Endodermal cell (in vitro differentiated cells): ENCODE data around the gene AUTS2. TPM values are rescaled to one million over a fixed set of nuclear protein-coding genes. Genes with fewer than 3 reads are reported as not detected.
"Not testable (repeated sequence)": the region's sequence is repeated elsewhere in the genome, so short reads cannot be mapped to it uniquely, and the experiment has no call there.

Experiments
- DNase-seq: peaks from one replicate; pipeline ENCODE4 v3.0.0-alpha.2; 2017
- H3K27ac ChIP-seq: 2 replicates; pipeline ENCODE4 v1.5.1; 2013; ENCODE audit warnings: mild to moderate bottlenecking, low read depth, low read length, moderate library complexity
- H3K27me3 ChIP-seq: 2 replicates; pipeline ENCODE4 v1.6.1; 2013; ENCODE audit warnings: mild to moderate bottlenecking, low read length, moderate library complexity; ENCODE audit not compliant: insufficient read depth, control insufficient read depth, poor library complexity, severe bottlenecking
- H3K36me3 ChIP-seq: 2 replicates; pipeline ENCODE4 v1.7.0; 2013; ENCODE audit warnings: mild to moderate bottlenecking, low read length, moderate library complexity; ENCODE audit not compliant: control insufficient read depth, insufficient read depth
- H3K4me1 ChIP-seq: one replicate; pipeline ENCODE4 v1.7.0; 2013; ENCODE audit warnings: low read length; ENCODE audit not compliant: control insufficient read depth, insufficient read depth
- H3K4me3 ChIP-seq: 2 replicates; pipeline ENCODE4 v1.5.1; 2013; ENCODE audit warnings: mild to moderate bottlenecking, low read length, moderate library complexity
- H3K9ac ChIP-seq: 2 replicates; pipeline ENCODE4 v1.6.1; 2013; ENCODE audit warnings: mild to moderate bottlenecking, low read length, moderate library complexity; ENCODE audit not compliant: poor library complexity, severe bottlenecking; ENCODE audit errors: extremely low read depth
- H3K9me3 ChIP-seq: 2 replicates; pipeline ENCODE4 v1.6.1; 2013; ENCODE audit warnings: mild to moderate bottlenecking, low read length, moderate library complexity; ENCODE audit not compliant: control insufficient read depth
- H3K27ac Mint-ChIP-seq: 2 replicates; pipeline ENCODE4 v1.8.0; 2020; ENCODE audit warnings: mixed read lengths
- H3K27me3 Mint-ChIP-seq: 2 replicates; pipeline ENCODE4 v1.8.0; 2021; ENCODE audit warnings: mild to moderate bottlenecking, mixed read lengths; ENCODE audit not compliant: insufficient read depth
- H3K36me3 Mint-ChIP-seq: 2 replicates; pipeline ENCODE4 v1.8.0; 2020; ENCODE audit warnings: low read depth, mixed read lengths
- H3K4me1 Mint-ChIP-seq: 2 replicates; pipeline ENCODE4 v1.8.0; 2020; ENCODE audit warnings: mixed read lengths
- H3K4me3 Mint-ChIP-seq: 2 replicates; pipeline ENCODE4 v1.8.0; 2020; ENCODE audit warnings: mild to moderate bottlenecking, moderate library complexity, mixed read lengths
- H3K9me3 Mint-ChIP-seq: 2 replicates; pipeline ENCODE4 v1.8.0; 2020; ENCODE audit warnings: mild to moderate bottlenecking, mixed read lengths
- WGBS, 2 experiments: methylation state at CpG; one replicate each; pipeline versions ENCODE4 v1.1.5 to v1.1.7; 2013; ENCODE audit warnings: missing lambda C conversion rate in 2 of 2, mixed read lengths in 1 of 2; ENCODE audit not compliant: insufficient coverage in 1 of 2, insufficient read length in 1 of 2; 5-methylcytosine and 5-hydroxymethylcytosine counted together
- total RNA-seq, 2 donors: library from RNA; stranded (reverse); fragmentation: NEBNext Ultra II Directional in 1 of 2; extraction: Animal tissue kit (Norgen Biotek cat#: 25700) in 1 of 2; gene quantifications; 2 replicates in 1 of 2; 3 replicates in 1 of 2; pipeline ENCODE4 v1.2.1, GENCODE V29; 2021
- TF ChIP-seq, protein P1 (sequence below): fragments of 200-600 bp; sonication (generic); conservative IDR thresholded peaks from 2 replicates; pipeline ENCODE4 v1.5.0; 2021; ENCODE audit warnings: antibody characterized with exemption, mild to moderate bottlenecking

Gene AUTS2
- total RNA-seq, 2 donors from 2014 or later = 76.8 to 106 TPM

GRCh38 chr7:70592171-70592570 lies 993.9 kb downstream of the AUTS2 start:
- Mint-ChIP-seq H3K4me1 (peaks cover 43% of the 10 kb centered on the region), H3K9me3 (no peaks in the 10 kb centered on the region), H3K27ac (no peak overlapping the region), H3K4me3 (no peak overlapping the region), H3K27me3 (peaks cover 52% of the 10 kb centered on the region), H3K36me3 (no peaks in the 10 kb centered on the region)
- TF ChIP-seq, protein P1, sequence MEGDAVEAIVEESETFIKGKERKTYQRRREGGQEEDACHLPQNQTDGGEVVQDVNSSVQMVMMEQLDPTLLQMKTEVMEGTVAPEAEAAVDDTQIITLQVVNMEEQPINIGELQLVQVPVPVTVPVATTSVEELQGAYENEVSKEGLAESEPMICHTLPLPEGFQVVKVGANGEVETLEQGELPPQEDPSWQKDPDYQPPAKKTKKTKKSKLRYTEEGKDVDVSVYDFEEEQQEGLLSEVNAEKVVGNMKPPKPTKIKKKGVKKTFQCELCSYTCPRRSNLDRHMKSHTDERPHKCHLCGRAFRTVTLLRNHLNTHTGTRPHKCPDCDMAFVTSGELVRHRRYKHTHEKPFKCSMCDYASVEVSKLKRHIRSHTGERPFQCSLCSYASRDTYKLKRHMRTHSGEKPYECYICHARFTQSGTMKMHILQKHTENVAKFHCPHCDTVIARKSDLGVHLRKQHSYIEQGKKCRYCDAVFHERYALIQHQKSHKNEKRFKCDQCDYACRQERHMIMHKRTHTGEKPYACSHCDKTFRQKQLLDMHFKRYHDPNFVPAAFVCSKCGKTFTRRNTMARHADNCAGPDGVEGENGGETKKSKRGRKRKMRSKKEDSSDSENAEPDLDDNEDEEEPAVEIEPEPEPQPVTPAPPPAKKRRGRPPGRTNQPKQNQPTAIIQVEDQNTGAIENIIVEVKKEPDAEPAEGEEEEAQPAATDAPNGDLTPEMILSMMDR = no peak
- H3K4me3 ChIP-seq = no peak overlapping the region
- peaks cover 7% of the 10 kb centered on the region for H3K4me1 ChIP-seq
- H3K27ac ChIP-seq = no peak overlapping the region
- DNase-seq = no peak
- H3K36me3 ChIP-seq = no peaks in the 10 kb centered on the region
- 73 to 86% methylated on average over 1 to 4 of the region's 4 CpGs for WGBS, 2 experiments
- H3K9me3 ChIP-seq = no peaks in the 10 kb centered on the region
- H3K27me3 ChIP-seq = peaks cover 37% of the 10 kb centered on the region
- H3K9ac ChIP-seq = no peak overlapping the region

GRCh38 chr7:70594170-70594569 lies 995.9 kb downstream of the AUTS2 start:
- H3K27me3 ChIP-seq = peaks cover 57% of the 10 kb centered on the region
- 87 to 90% methylated on average over 3 to 4 of the region's 4 CpGs for WGBS, 2 experiments
- Mint-ChIP-seq H3K36me3 (no peaks in the 10 kb centered on the region), H3K4me1 (peaks cover 32% of the 10 kb centered on the region), H3K27me3 (peaks cover 68% of the 10 kb centered on the region), H3K27ac (no peak overlapping the region), H3K9me3 (no peaks in the 10 kb centered on the region), H3K4me3 (no peak overlapping the region)
- H3K4me3 ChIP-seq = no peak overlapping the region
- H3K36me3 ChIP-seq = no peaks in the 10 kb centered on the region
- TF ChIP-seq, protein P1 = no peak
- no peaks in the 10 kb centered on the region for H3K9me3 ChIP-seq
- H3K27ac ChIP-seq = no peak overlapping the region
- peaks cover 7% of the 10 kb centered on the region for H3K4me1 ChIP-seq
- no peak overlapping the region for H3K9ac ChIP-seq
- DNase-seq = no peak

DNA sequence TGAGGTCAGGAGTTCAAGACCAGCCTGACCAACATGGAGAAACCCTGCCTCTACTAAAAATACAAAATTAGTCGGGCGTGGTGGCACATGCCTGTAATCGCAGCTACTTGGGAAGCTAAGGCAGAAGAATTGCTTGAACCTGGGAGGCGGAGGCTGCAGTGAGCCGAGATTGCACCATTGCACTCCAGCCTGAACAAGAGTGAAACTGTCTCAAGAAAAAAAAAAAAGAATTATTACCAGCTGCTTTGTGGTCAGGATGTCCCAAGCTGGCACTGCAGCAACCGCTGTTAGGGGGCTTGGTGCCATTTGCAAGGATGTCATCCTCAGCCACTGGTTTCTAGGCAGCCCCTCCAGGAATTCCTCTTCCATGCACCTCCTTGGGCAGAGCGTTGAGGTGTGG lies 996.6 kb downstream of the AUTS2 start:
- H3K36me3 Mint-ChIP-seq, H3K27ac Mint-ChIP-seq, H3K4me3 Mint-ChIP-seq, H3K9me3 Mint-ChIP-seq, H3K36me3 ChIP-seq, H3K9ac ChIP-seq, H3K4me3 ChIP-seq, DNase-seq, H3K27ac ChIP-seq, H3K4me1 ChIP-seq, H3K9me3 ChIP-seq: not testable (repeated sequence)
- Mint-ChIP-seq H3K4me1 (peaks cover 27% of the 10 kb centered on the region), H3K27me3 (peaks cover 72% of the 10 kb centered on the region)
- peaks cover 62% of the 10 kb centered on the region for H3K27me3 ChIP-seq
- WGBS, 2 experiments = 93 to 94% methylated on average over 6 to 7 of the region's 7 CpGs

DNA sequence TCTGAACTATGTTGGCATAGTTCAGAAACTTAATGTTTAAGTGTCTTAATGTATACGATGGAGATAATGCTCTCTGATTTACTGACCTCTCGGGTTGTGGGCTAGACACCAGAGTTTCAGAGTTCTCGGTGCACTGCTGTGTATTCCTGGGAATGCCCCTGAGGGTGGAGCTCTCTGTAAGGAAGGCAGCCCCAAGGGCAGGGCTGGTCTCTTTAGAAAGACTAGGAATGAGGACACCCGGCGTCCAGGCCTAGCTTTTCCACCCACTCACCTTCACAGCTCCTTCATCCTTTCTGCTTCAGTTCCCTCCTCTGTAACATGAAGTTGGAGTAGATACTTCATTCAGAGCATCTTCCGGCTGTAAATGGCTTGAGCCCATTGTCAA lies 997.1 kb downstream of the AUTS2 start:
- peaks cover 25% of the 10 kb centered on the region for H3K4me1 Mint-ChIP-seq
- Histone ChIP-seq H3K36me3 (no peaks in the 10 kb centered on the region), H3K27me3 (peaks cover 62% of the 10 kb centered on the region), H3K4me1 (peaks cover 3% of the 10 kb centered on the region), H3K9me3 (peaks cover under 1% of the 10 kb centered on the region), H3K27ac (no peak overlapping the region), H3K9ac (no peak overlapping the region), H3K4me3 (peak overlapping the region; percentile 82)
- H3K4me3 Mint-ChIP-seq = peak overlapping the region; percentile 51
- no peak overlapping the region for H3K27ac Mint-ChIP-seq
- H3K36me3 Mint-ChIP-seq = no peaks in the 10 kb centered on the region
- WGBS, 2 experiments = 43 to 70% methylated on average over 2 to 6 of the region's 6 CpGs
- peaks cover under 1% of the 10 kb centered on the region for H3K9me3 Mint-ChIP-seq
- H3K27me3 Mint-ChIP-seq = peaks cover 74% of the 10 kb centered on the region
- DNase-seq = no peak
- TF ChIP-seq, protein P1 = no peak
